Trophoblast cell (in vitro differentiated cells and primary cell): ENCODE measurements around the gene FAM111A.

Source experiments
- DNase-seq, 2 donors: peaks; one replicate each; pipeline ENCODE4 v3.0.0-alpha.2; 2016
- H2AFZ ChIP-seq: 2 replicates; pipeline ENCODE4 v1.6.1; 2013; ENCODE audit warnings: low read length, moderate library complexity, mild to moderate bottlenecking; ENCODE audit not compliant: insufficient read depth, poor library complexity
- H2AK5ac ChIP-seq: 2 replicates; pipeline ENCODE4 v1.6.1; 2013; ENCODE audit warnings: mild to moderate bottlenecking, low read length
- H2BK120ac ChIP-seq: 2 replicates; pipeline ENCODE4 v1.6.1; 2013; ENCODE audit warnings: low read length, mild to moderate bottlenecking, moderate library complexity; ENCODE audit not compliant: insufficient read depth, poor library complexity
- H2BK12ac ChIP-seq: 2 replicates; pipeline ENCODE4 v1.6.1; 2013; ENCODE audit warnings: mild to moderate bottlenecking, low read length, moderate library complexity
- H2BK5ac ChIP-seq: 2 replicates; pipeline ENCODE4 v1.6.1; 2013; ENCODE audit warnings: low read length, low read depth, moderate library complexity, mild to moderate bottlenecking; ENCODE audit not compliant: poor library complexity
- H3K14ac ChIP-seq: 2 replicates; pipeline ENCODE4 v1.6.1; 2013; ENCODE audit warnings: mild to moderate bottlenecking, low read length
- H3K18ac ChIP-seq: 2 replicates; pipeline ENCODE4 v1.6.1; 2013; ENCODE audit warnings: mild to moderate bottlenecking, low read length
- H3K23ac ChIP-seq: 2 replicates; pipeline ENCODE4 v1.6.1; 2013; ENCODE audit warnings: low read length
- H3K27ac ChIP-seq: 2 replicates; pipeline ENCODE4 v1.5.1; 2013; ENCODE audit warnings: low read depth, mild to moderate bottlenecking, inconsistent platforms, low read length, moderate library complexity
- H3K27me3 ChIP-seq: 2 replicates; pipeline ENCODE4 v1.6.1; 2013; ENCODE audit warnings: inconsistent platforms, mild to moderate bottlenecking, low read length, moderate library complexity; ENCODE audit not compliant: insufficient read depth
- H3K36me3 ChIP-seq, 2 experiments: 1 replicate in 1 of 2; 2 replicates in 1 of 2; pipeline ENCODE4 v1.6.1; 2013; ENCODE audit warnings: low read length in 2 of 2, mild to moderate bottlenecking in 2 of 2, moderate library complexity in 1 of 2; ENCODE audit not compliant: insufficient read depth in 2 of 2, control insufficient read depth in 1 of 2
- H3K4ac ChIP-seq: 2 replicates; pipeline ENCODE4 v1.6.1; 2013; ENCODE audit warnings: low read depth, mild to moderate bottlenecking, low read length, moderate library complexity
- H3K4me1 ChIP-seq, 2 experiments: 1 replicate in 1 of 2; 2 replicates in 1 of 2; pipeline ENCODE4 v1.6.1; 2013; ENCODE audit warnings: low read length in 2 of 2, mild to moderate bottlenecking in 2 of 2, moderate library complexity in 1 of 2; ENCODE audit not compliant: insufficient read depth in 2 of 2, control insufficient read depth in 1 of 2
- H3K4me2 ChIP-seq: 2 replicates; pipeline ENCODE4 v1.6.1; 2013; ENCODE audit warnings: inconsistent platforms, mild to moderate bottlenecking, low read length, moderate library complexity
- H3K4me3 ChIP-seq: 2 replicates; pipeline ENCODE4 v1.5.1; 2013; ENCODE audit warnings: mild to moderate bottlenecking, low read depth, low read length, inconsistent platforms
- H3K79me1 ChIP-seq: one replicate; pipeline ENCODE4 v1.6.1; 2013; ENCODE audit warnings: low read length
- H3K79me2 ChIP-seq: 2 replicates; pipeline ENCODE4 v1.6.1; 2013; ENCODE audit warnings: low read length, mild to moderate bottlenecking; ENCODE audit not compliant: control insufficient read depth, insufficient read depth, poor library complexity
- H3K9ac ChIP-seq: 2 replicates; pipeline ENCODE4 v1.6.1; 2013; ENCODE audit warnings: mild to moderate bottlenecking, low read length
- H3K9me3 ChIP-seq: 2 replicates; pipeline ENCODE4 v1.6.1; 2013; ENCODE audit warnings: low read depth, mild to moderate bottlenecking, control low read depth, inconsistent platforms, low read length; ENCODE audit not compliant: insufficient read depth
- H4K12ac ChIP-seq: 2 replicates; pipeline ENCODE4 v1.6.1; 2013; ENCODE audit warnings: low read depth, mild to moderate bottlenecking, low read length, moderate library complexity
- H4K8ac ChIP-seq: 2 replicates; pipeline ENCODE4 v1.6.1; 2013; ENCODE audit warnings: low read depth, mild to moderate bottlenecking, low read length, moderate library complexity
- H4K91ac ChIP-seq: one replicate; pipeline ENCODE4 v1.6.1; 2013; ENCODE audit warnings: low read depth, mild to moderate bottlenecking, low read length, moderate library complexity
- whole genome bisulfite sequencing: extraction: QIAGEN DNeasy Blood & Tissue Kit; methylation state at CpG from one replicate; pipeline ENCODE4 v1.1.7; 2013; ENCODE audit warnings: missing lambda C conversion rate; ENCODE audit not compliant: insufficient read length, insufficient coverage; ENCODE audit errors: extremely low coverage; 5-methylcytosine and 5-hydroxymethylcytosine counted together

Gene FAM111A

DNA sequence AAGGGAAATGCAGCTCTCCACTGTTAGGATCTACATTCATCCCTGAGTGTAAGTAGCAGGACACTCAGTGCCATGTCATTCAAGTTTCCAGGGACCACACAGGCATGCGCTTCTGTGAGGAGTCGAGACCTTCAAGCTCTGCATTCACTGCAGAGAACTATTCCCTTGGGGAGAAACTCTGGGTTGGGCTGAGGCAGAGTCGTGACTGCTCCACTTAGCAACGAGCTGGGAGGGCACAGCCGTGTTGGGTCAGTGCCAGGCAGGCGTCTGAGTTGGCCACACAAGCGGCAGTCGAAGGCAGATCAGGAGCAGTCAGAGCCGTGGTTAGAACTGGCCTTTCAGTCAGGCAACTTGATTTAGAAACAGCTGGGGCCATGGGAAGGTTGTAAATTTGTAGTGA, 55.3 kb downstream of the FAM111A start:
- Histone ChIP-seq H3K4ac (no peak overlapping the region), H2BK12ac (no peak overlapping the region), H2AK5ac (no peak overlapping the region), H4K91ac (no peak overlapping the region), H3K4me1 (peaks cover 3 to 6% of the 10 kb centered on the region in 2 experiments), H3K9me3 (peaks cover 3% of the 10 kb centered on the region), H4K8ac (no peak overlapping the region), H4K12ac (no peak overlapping the region), H2AFZ (no peak overlapping the region), H3K79me2 (no peaks in the 10 kb centered on the region), H3K79me1 (peaks cover 2% of the 10 kb centered on the region), H2BK5ac (no peak overlapping the region), H3K14ac (no peak overlapping the region), H3K18ac (no peak overlapping the region), H3K4me3 (no peak overlapping the region), H3K36me3 (peaks cover 24 to 42% of the 10 kb centered on the region in 2 experiments), H3K27me3 (no peaks in the 10 kb centered on the region), H3K27ac (no peak overlapping the region), H2BK120ac (no peak overlapping the region), H3K4me2 (no peak overlapping the region), H3K9ac (no peak overlapping the region), H3K23ac (no peak overlapping the region)
- no CpG with 5 or more reads among the region's 9 CpGs for WGBS
- DNase-seq = no peak

DNA sequence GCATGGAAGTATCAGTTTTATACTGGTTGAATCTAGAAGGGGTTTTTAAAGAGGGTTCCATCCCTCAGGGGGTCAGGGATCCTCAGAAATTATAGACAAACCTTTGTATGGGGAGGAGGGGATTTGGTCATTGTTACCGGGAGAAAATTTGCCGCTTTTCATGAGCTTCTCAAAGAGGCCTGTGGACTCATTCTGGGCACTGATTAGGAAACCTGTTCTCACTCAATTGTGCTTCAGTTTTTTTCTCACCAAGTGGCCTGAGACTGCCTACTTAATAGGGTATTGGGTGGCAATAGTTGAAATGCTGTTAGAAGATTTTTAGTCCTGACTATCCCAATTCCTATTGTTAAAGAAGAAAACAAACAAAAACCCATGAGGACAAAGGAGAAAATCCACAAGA, 56.1 kb downstream of the FAM111A start:
- Histone ChIP-seq H2BK120ac (no peak overlapping the region), H4K91ac (no peak overlapping the region), H3K79me2 (no peaks in the 10 kb centered on the region), H3K4me2 (no peak overlapping the region), H2BK12ac (no peak overlapping the region), H3K27ac (no peak overlapping the region), H2BK5ac (no peak overlapping the region), H3K18ac (no peak overlapping the region), H3K4me1 (peaks cover 3 to 6% of the 10 kb centered on the region in 2 experiments), H3K14ac (no peak overlapping the region), H3K4ac (no peak overlapping the region), H4K12ac (no peak overlapping the region), H3K79me1 (peaks cover under 1% of the 10 kb centered on the region), H3K23ac (no peak overlapping the region), H2AK5ac (no peak overlapping the region), H4K8ac (no peak overlapping the region), H3K9ac (no peak overlapping the region), H3K36me3 (peaks cover 22 to 40% of the 10 kb centered on the region in 2 experiments), H3K9me3 (peaks cover 3% of the 10 kb centered on the region), H3K27me3 (no peaks in the 10 kb centered on the region), H3K4me3 (no peak overlapping the region), H2AFZ (no peak overlapping the region)
- no CpG with 5 or more reads among the region's 2 CpGs for WGBS
- DNase-seq = no peak

DNA sequence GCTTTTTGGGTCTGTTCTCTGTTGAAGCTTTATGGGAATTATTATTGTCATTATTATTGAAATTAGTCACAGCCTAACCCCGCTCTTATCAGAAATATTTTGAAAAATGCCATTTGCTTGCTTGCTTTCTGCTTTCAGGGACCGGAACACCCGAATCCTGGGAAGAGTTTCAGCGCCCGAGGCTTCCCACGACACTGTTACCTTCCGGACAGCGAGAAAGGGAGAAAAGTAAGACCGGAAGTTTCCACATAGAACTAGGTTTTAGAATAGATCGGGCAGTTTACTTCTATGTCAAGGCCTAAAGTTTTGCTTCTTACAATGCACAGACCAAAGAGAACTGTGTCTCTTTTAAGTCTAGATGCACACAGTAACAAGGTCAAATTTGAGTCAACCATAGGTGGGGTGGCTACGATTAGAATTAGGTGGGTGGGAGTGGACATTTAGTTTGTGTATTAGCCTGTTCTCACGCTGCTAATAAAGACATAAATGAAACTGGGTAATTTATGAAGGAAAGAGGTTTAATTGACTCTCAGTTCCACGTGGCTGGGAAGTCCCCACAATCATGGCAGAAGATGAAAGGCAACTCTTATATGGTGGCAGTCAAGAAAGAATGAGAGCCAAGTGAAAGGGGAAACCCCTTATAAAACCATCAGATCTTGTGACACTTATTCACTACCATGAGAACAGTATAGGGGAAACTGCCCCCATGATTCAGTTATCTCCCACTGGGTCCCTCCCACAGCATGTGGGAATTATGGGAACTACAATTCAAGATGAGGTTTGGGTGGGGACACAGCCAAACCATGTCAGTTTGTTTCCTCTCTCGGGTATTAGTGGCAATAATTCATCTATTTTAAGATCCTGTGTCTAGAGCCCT, 57.1 kb downstream of the FAM111A start:
- Histone ChIP-seq H3K23ac (no peak overlapping the region), H3K36me3 (peaks cover 22 to 39% of the 10 kb centered on the region in 2 experiments)
- WGBS = no CpG with 5 or more reads among the region's 14 CpGs

DNA sequence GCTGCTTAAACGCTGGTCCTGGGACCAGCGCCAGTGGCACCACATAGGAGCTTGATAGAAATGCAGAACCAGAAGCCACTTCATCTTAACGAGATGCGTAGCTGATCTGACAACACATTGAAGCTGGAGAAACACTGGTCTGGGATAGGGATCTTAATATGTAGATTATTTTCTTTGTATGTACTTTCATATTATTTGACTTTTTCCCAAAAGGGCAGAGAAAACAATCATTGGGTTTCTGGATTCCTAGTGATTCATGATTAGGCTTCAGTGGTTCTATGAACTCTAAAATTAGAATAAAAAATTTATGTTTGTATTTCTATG, 57.7 kb downstream of the FAM111A start:
- DNase-seq = no peak
- Histone ChIP-seq H3K79me1 (no peaks in the 10 kb centered on the region), H3K4me2 (no peak overlapping the region), H3K14ac (no peak overlapping the region), H2BK12ac (no peak overlapping the region), H3K36me3 (peaks cover 22 to 39% of the 10 kb centered on the region in 2 experiments), H3K23ac (no peak overlapping the region), H3K27ac (no peak overlapping the region), H2BK5ac (no peak overlapping the region), H2AK5ac (no peak overlapping the region), H3K9me3 (peaks cover 3% of the 10 kb centered on the region), H2AFZ (no peak overlapping the region), H3K27me3 (no peaks in the 10 kb centered on the region), H3K79me2 (no peaks in the 10 kb centered on the region), H3K4me3 (no peak overlapping the region), H4K91ac (no peak overlapping the region), H3K9ac (no peak overlapping the region), H3K4me1 (peaks cover 3 to 6% of the 10 kb centered on the region in 2 experiments), H3K18ac (no peak overlapping the region), H2BK120ac (no peak overlapping the region), H4K12ac (no peak overlapping the region), H4K8ac (no peak overlapping the region), H3K4ac (no peak overlapping the region)
- no CpG with 5 or more reads among the region's 4 CpGs for WGBS

More for the DNA sequence above, 57.1 kb downstream of the FAM111A start:
- Histone ChIP-seq H2BK12ac (no peak overlapping the region), H3K4ac (no peak overlapping the region), H3K14ac (no peak overlapping the region), H3K79me2 (no peaks in the 10 kb centered on the region), H3K9me3 (peaks cover 3% of the 10 kb centered on the region), H3K9ac (no peak overlapping the region), H2BK120ac (no peak overlapping the region), H2BK5ac (no peak overlapping the region), H2AFZ (no peak overlapping the region), H2AK5ac (no peak overlapping the region), H3K79me1 (no peaks in the 10 kb centered on the region), H4K91ac (no peak overlapping the region), H3K18ac (no peak overlapping the region), H3K4me3 (no peak overlapping the region), H3K4me1 (peaks cover 3 to 6% of the 10 kb centered on the region in 2 experiments), H4K12ac (no peak overlapping the region), H3K4me2 (no peak overlapping the region), H4K8ac (no peak overlapping the region), H3K27ac (no peak overlapping the region), H3K27me3 (no peaks in the 10 kb centered on the region)
- DNase-seq = no peak
